HG03575 (cell line): ENCODE measurements around the gene TENM3.
"Not testable (repeated sequence)": the region's sequence is repeated elsewhere in the genome, so short reads cannot be mapped to it uniquely, and the experiment has no call there.

Experiments used
- ATAC-seq: cut with Tn5 transposase; IDR thresholded peaks from one replicate; pipeline ENCODE4 v1.9.1; 2021; ENCODE audit not compliant: unreplicated experiment, insufficient number of reproducible peaks, low FRiP score; ENCODE audit errors: extremely low read depth

TENM3 gene

DNA sequence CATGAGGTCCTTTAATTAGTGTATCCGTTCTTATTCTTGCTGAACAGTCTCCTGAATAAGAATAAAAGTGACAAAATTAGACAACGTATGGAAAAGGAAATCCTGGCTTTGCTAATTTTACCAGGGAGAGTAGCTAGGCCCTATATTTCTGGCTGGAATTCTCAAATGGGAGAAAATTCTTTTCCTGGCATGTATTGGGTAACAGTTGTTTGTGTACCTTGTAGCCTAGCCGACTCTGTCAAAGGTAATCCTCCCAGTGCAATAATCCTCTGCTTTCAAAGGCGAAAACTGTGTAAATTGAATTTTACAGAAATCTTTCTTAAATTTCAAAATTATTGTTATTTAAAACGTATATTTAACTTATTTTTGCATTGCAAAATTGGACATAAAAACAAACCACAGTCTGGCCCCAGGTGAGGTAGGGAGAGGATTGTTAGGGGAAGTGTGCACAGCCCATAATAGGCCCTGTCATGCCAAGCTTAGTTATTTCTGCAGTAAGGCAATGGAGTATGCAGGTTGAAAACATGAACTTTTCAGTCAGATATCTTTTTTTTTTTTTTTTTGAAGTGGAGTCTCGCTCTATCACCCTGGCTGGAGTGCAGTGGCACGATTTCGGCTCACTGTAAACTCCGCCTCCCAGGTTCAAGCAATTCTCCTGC is 18.9 kb upstream of the TENM3 start:
- ATAC-seq = no peak

DNA sequence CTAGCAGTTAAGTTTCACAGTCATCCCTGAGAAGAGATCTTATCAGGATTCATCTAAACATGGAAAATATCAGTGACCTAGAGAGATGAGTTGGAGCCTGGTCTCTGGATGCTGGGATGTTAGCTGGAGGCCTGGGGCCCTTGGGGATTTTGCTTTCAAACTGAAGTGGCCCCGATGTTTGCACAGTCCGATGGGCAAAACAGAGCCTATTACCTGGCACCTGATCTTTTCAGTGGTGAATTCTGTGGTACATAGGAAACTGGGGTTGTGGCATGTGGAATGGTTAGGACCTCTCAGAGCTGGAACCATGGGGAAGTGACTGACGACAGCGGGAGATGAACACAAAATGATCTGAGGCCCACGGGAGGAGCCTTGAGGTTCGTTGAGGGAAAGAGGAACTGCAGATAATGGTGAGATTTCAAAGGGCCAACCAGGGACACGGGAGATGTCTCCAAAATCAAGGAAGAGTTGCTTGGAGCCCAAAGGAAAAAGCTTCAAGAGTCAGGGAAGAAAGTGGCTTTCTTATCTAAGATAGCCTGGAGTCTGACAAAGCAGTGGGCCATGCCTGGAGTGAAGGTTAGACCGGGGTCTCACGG is 17.8 kb upstream of the TENM3 start:
- no peak for ATAC-seq

DNA sequence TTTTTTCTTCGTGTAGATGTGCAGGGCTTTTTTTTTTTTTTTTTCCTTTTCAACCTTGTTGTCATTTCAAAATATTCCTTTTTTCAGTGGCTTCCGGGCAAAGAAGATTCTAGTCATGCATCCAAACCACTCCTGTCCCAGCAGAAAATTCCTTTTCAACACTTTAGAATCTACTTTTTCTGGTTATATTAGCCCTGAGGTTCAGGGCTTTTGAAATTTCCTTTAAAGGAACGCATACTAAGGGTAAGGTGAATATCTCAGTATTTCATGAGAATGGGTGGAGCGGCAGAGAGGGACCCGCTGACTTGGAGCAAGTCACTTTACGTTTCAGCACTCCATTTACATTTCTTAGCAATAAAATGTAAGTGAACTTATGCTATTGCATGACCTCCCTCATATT is 15.6 kb upstream of the TENM3 start:
- no peak for ATAC-seq

DNA sequence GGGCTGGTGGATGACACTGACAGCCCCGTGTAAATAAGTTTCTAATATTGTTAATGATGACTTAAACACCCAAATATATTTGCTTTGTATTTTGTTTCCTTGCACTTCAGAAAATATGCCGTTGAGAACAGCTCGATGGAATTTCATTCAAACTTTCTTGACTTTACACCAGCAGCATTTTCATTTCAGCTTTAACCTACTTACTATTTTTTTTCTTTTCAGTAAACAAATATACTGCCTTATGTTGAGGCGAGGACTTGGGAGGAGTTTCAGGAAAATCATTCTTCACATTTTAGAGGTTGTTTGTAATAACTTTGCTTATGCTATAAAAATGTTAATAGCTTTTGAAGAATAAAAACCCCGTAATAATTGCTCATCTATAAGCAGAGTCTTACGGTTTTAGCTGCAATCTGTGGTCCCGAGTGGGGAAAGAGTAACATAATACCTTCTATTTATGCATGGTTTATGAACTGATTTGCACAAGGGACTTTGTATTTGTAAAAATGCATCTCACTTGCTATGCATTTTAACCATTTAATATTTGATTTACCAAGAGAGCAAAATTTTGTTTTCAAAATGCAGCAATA is 14.1 kb upstream of the TENM3 start:
- ATAC-seq = no peak

DNA sequence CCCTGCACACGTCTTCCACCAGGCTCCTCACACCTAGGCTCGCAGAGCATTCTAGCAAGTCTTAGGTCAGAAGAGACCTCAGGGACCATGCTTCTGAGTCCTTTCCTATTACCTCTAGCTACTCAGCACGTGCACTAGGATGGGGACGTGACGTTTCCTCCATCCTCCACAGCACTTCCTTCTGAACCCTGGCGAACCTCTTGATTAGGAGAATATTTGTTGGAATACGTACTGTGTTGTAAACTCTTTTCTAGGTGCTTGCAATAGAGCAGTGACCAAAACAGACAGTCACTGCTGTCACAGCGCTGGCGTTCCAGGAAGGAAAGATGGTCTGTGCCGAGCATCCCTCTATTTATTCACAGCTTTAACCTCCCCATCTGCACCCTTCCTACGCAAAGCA is 12.9 kb upstream of the TENM3 start:
- ATAC-seq = no peak

DNA sequence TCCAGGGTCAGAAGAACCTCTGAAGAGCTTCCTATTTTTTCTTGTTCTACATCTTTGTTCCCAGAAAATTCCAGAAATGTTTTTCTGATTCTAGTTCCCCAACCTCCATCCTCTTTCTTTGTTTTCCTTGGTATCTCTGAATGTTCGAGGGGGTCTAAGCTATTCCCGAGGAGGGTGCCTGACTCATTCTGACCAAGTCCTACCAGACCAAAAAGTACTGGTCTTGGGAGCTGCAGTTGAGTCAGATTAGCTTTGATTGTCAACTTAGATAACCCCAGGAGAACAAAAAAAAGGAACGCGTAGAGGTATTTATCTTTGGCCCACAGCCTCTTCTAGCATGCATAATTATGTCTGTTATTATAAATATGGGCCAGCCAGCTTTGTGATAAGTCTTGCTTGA is 12.1 kb upstream of the TENM3 start:
- ATAC-seq = no peak

DNA sequence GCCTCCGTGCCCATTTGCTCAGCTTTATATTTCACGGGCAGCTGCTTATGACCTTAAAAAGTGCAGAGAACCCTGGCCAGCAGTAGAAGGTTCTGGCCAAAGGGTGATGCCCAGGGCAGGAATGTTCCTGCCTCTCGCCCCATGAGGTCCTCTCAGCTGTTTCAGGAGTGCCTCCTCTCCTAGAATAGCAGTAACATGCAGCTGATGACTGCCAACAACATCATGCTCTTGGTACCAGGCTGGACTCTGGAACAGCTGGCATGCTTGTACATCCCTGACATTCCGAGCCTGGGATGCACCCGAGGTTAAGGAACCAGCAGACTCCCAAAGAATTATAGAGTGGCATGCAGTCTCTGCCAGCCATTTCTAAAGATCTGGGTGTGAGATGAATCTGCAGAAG is 11.7 kb upstream of the TENM3 start:
- ATAC-seq = no peak

DNA sequence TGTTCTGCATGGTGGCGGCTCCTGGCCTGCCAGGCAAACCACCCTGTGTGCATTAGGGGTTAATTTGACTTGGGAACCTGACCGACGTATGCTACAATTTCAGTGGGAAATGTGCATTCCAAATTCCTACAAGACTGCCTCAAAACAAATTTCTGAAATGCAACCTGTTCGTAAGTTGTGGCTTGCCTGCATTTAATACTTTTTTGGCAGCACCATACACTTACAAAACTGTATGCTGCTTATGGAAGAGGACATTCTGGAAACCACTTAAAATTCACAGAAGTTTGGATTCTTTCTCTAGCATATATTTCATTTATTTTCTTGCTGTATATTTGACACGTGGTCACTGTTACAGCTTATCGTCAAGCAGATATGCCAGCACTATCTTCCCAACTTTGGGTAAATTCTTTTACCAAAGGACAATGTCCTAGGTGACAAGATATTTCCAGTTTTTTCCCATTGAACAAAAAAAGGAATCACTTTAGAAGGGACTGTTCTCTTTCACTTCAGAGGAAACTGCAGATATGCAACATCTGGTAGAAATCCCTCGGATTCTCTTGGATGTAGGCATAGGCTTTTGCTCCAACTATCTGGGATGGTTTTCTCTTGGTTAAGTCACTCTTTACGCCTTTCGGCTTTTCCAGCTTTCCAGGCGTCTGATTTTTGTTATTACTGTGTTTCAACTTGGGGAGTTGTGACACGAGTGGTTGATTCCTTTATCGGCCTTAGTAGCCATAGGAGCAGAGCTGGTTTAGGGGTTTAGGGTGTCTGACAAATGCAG is 9.7 kb upstream of the TENM3 start:
- no peak for ATAC-seq

DNA sequence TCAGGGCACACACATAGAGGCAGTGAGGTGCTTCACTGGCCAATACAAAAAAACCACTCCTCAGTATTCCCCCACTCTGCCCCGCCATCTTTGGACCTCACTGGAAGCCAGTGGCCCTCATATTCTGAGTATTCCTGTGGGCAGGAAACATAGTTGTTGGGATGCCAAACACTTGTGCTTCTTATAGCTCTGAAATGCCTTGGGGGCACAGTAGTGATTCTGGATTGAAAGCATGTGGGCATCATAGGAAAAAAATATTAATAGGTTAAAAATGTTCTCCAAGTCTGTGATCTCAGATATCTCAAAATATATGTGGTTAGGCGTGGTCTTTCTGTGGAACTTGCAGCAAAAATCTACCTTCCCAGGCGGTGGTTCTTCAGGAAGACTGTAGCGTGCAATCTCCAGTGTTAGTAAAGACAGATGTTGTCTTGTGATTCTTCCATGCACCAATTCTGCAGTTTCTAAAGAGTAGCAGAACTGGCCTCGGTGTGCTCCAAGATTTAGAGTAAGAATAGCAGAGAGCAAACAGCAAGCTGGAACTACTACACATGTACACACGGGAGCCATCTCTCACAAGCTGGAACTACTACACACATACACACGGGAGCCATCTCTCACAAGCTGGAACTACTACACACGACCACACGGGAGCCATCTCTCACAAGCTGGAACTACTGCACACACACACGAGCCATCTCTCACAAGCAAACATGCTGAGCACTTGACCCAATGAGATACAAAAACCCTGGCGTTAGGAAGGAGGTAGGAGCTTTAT is 8.0 kb upstream of the TENM3 start:
- ATAC-seq = no peak

DNA sequence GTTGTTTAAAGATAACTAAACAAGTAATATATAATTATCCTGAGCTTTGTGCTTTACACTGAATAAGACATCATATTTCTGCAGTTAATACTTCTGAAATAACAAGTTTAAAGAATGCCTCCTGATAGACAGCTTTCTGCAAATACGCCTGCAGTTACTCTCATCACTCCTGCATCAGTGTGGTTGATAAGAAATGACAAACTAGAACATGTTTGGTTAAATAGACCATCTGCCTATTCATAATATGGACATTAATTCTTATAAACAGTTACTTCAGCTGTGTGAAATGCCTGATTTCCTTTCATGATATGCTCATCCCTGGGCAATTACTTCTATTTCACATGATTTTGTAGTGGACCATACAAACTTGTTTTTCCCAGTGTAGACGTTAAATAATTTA is 7.0 kb upstream of the TENM3 start:
- ATAC-seq = no peak

DNA sequence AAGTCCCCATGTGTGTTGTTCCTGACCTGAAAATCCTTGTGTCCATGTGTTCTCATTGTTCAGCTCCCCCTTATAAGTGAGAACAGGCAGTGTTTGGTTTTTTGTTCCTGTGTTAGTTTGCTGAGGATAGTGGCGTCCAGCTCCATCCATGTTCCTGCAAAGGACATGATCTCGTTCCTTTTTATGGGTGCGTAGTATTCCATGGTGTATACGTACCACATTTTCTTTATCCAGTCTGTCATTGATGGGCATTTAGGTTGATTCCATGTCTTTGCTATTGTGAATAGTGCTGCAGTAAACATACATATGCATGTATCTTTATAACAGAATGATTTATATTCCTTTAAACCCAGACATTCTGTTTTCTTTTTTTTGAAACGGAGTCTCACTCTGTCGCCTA is 6.2 kb upstream of the TENM3 start:
- not testable (repeated sequence) for ATAC-seq

DNA sequence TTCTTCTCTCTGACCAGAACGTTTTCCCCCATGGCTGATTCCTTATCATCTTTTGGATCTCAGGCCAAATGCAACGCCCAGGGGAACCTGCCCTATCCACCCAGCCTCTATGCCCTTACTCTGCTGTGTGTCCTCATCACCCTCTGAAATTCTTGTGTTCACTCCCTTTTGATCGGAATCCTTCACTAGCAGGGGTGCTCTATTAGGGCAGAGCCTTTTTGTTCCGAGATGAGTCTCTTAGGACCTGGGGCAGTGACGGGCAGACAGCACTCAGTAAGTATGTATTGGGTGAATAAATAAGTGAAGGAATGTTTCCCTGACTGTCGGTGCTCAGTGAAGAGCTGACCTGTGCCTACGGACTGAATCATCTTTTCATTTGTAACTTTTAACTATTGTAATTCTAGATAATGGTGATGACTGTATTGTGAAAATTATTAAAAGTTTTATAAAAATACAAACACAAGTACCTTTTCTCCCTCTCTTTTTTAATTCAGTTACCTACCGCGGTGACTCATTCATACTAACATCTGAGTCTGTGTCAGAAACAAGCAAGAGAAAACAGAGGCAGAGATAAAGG is 4.8 kb upstream of the TENM3 start:
- no peak for ATAC-seq

DNA sequence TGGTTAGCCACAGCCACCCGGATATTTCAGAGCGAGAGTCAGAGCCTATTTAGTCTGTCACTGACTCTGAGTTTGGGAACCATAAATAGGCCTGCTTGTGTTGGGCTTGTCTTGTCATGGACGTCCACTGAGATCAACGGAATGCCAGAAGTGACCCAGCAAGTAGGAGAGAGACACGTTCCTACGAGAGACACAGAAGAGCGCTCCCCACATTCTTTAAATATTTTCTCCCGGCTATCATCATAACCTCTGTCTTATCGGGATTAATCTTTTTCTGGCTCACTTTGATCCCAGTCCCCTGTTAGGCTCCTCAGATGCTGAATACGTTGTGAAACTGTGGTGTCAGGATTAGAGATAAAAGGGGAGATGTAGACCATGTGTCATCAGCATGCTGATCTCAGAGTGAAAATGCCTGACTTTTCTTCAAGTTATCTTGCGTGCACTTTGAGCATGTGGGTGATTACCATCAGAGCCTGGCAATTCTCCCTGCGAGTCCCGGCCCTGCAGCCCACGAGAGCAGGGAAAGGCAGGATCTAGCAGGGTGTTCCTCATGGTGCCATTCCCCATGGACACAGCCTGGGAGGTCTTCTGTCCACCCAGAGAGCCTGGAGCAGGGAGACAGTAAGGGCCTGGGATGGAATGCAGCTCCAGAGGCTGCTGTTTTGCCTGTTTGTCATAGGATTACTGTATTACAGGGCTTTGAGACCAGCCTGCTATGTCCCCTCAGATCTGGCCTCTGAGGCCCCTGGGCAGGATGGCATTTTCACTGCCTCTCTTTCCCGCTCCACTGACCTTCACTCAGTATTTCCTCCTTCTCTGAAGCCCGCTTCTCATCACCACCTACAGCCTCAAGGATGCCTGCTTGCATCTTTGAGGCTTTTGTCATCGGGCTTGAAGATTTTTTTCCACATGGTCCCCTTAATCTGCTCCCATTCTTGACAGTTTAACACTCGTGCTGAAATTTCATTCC is 2.8 kb upstream of the TENM3 start:
- no peak for ATAC-seq

DNA sequence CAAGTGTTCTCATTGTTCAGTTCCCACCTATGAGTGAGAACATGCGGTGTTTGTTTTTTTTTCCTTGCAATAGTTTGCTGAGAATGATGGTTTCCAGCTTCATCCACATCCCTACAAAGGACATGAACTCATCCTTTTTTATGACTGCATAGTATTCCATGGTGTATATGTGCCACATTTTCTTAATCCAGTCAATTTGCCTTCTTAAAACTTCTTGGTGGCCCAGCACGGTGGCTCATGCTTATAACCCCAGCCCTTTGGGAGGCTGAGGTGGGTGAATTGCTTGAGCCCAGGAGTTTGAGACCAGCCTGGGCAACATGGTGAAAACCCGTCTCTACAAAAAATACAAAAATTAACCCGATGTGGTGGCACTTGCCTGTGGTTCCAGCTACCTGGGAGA is 942 bp upstream of the TENM3 start:
- not testable (repeated sequence) for ATAC-seq

DNA sequence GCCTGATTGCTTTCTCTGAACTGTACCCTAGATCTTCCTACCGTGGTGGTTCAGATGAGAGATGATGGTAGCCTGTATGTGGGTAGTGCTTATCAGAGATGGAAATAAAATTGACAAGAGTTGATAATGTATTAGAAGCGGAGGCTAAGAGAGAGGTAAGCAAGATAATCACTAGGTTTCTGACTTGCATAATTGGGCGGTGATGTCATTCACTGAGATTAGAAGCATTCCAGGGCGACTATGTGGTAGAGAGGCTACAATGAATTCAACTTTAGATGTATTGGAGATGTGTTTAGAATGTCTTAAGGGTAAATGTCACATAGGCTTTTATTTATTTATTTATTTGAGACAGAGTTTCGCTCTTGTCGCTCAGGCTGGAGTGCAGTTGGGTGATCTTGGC is 415 bp upstream of the TENM3 start:
- ATAC-seq = no peak

DNA sequence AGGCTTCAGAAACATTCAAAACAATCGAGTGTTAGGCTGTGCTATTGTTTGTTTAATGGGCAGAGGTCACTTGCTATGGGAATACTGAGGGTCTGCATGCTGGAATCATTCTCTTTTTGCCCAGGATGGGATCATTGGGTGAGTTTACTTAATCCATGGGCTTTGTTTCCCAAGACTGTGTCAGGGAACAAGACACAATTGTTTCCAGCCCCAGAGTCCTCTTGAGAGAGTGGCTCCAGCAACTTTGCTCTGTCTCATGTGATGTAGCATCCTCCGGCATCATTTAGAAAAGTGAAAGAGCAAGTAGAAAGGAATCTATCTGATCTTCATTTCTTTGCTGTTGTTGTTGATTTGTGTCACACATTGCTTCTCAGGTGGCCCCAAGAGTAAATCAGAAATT is 1.8 kb downstream of the TENM3 start:
- ATAC-seq = no peak

DNA sequence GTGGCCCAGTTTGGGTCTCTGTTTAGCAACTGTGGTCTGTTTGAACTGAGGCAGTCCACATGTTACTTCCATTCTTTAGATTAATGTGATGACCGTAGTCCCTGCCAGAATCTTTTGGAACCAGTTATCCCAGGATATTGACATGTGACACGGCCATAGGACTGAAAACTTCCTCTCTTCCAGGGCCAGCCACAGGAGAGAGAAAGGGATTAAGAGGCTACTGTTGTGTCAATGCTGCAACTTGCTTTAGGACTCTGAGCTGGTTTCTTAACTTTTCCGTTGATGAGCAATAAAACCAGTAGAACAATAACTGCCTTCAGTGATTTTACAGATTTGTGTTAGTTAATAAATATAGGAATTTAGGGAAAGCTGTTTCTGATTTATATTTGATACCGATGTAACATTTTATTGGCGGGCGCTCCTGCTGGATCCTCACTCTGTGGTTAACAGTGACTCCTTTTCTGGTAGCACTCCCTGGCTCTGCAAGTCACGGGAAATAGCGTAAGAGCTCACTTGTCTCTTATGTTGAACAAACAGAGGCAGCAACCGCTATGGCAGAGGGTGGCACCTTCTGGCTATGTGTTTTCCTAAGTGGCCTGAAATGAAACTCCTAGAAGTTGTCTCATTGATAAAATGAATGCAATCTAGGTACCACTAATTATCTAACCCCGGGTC is 2.5 kb downstream of the TENM3 start:
- no peak for ATAC-seq
